Heart left ventricle (tissue), 13 donors: ENCODE measurements around the gene OR2B6.

Source experiments
- POLR2A ChIP-seq, 2 donors: fragments of 450-650 bp; IDR thresholded peaks; one replicate each; pipeline ENCODE4 v1.6.1; 2017; ENCODE audit warnings: antibody characterized with exemption in 2 of 2, mild to moderate bottlenecking in 2 of 2, moderate library complexity in 2 of 2
- TF ChIP-seq, protein P1 (sequence below), 12 donors: fragments of 200-600 bp; sonication (generic) in 4 of 12; IDR thresholded peaks; one replicate each; pipeline versions ENCODE4 v1.5.0 to v1.8.0; 2018 to 2022; ENCODE audit warnings: antibody characterized with exemption in 12 of 12, mild to moderate bottlenecking in 5 of 12
- donor health status: ischemic (EF 13 %, LVEDD 7.1; RV severe dilation, severe dysfunction).
- donor health status: DM: no; HTN: yes; CAD: no.
- donor health status: DM: no; HTN: no; CAD: no.
- donor health status: ischemic (EF 25% LVEDD 6.9; RV normal size, moderate dysfunction).
- donor health status: ischemic (EF 25% LVEDD 5.7; RV mildly dilated, moderate dysfunction).
- donor health status: ischemic (EF 35%, LVEDD 5.7; RV mildly dilated, moderate dysfunction).
- donor health status: nonischemic (EF 11% LVEDD 7.7; RV severe dilation, severe dysfunction).
- donor health status: DM: yes; HTN: yes; CAD: no.
- donor health status: PGD.
- donor health status: ischemic (EF 29% LVEDD 5.4; RV normal size, mild dysfunction).
- donor health status: nonischemic (EF 23%, LVEDD 6.1; RV moderate dilation, normal function).

GRCh38 chr6:27994616-27995015, 37.6 kb downstream of the OR2B6 start:
- TF ChIP-seq, protein P1, sequence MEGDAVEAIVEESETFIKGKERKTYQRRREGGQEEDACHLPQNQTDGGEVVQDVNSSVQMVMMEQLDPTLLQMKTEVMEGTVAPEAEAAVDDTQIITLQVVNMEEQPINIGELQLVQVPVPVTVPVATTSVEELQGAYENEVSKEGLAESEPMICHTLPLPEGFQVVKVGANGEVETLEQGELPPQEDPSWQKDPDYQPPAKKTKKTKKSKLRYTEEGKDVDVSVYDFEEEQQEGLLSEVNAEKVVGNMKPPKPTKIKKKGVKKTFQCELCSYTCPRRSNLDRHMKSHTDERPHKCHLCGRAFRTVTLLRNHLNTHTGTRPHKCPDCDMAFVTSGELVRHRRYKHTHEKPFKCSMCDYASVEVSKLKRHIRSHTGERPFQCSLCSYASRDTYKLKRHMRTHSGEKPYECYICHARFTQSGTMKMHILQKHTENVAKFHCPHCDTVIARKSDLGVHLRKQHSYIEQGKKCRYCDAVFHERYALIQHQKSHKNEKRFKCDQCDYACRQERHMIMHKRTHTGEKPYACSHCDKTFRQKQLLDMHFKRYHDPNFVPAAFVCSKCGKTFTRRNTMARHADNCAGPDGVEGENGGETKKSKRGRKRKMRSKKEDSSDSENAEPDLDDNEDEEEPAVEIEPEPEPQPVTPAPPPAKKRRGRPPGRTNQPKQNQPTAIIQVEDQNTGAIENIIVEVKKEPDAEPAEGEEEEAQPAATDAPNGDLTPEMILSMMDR (IDR thresholded peaks at IDR 0.05) = no peak
- TF ChIP-seq POLR2A (IDR thresholded peaks at IDR 0.05) = no peak
